Astrocyte (in vitro differentiated cells and primary cell): ENCODE data around the gene VAV2.

Source experiments
- EZH2 ChIP-seq: IDR thresholded peaks from 2 replicates; pipeline ENCODE4 v1.6.1; 2012; ENCODE audit warnings: mild to moderate bottlenecking, low read length, inconsistent platforms; ENCODE audit not compliant: insufficient read depth
- TF ChIP-seq, protein P1 (sequence below): IDR thresholded peaks from 2 replicates; pipeline ENCODE4 v1.5.1; 2011; ENCODE audit warnings: low read depth, mild to moderate bottlenecking, inconsistent platforms, low read length, moderate library complexity; ENCODE audit not compliant: insufficient read depth

DNA sequence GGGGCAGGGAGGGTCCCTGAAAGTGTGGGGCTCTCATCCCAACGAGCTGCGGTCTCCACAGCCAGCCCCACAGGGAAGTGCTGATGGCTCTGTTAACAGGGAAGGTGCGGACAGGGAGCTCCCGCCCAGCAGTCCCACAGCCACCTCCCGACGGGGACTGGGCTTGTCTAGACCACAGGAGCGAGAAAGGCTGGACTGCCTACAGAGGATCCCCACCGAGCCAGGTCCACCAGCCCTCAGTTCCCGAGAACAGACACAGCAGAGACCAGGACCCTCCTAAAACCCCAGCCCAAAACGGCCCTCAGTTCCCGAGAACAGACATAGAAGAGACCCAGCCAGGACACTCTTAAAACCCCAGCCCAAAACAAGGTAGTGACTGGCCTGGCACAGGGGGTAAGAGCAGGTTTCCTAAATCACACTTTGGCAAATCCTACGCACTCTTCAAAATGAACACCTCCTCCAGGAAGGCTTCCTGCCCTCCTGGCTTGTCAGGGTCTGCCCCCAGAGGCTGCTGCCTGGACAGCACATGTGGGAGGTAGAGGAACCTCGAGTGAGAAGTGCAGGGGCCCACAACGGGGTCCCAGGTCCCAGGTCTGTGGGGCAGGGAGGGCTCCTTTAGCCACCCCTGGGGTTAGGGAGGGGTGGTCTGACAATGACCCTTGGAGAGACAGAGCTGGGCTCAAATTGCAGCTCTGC lies 167.9 kb downstream of the VAV2 start:
- TF ChIP-seq, protein P1, sequence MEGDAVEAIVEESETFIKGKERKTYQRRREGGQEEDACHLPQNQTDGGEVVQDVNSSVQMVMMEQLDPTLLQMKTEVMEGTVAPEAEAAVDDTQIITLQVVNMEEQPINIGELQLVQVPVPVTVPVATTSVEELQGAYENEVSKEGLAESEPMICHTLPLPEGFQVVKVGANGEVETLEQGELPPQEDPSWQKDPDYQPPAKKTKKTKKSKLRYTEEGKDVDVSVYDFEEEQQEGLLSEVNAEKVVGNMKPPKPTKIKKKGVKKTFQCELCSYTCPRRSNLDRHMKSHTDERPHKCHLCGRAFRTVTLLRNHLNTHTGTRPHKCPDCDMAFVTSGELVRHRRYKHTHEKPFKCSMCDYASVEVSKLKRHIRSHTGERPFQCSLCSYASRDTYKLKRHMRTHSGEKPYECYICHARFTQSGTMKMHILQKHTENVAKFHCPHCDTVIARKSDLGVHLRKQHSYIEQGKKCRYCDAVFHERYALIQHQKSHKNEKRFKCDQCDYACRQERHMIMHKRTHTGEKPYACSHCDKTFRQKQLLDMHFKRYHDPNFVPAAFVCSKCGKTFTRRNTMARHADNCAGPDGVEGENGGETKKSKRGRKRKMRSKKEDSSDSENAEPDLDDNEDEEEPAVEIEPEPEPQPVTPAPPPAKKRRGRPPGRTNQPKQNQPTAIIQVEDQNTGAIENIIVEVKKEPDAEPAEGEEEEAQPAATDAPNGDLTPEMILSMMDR: no peak
- TF ChIP-seq EZH2: no peak
